MM.1S (cell line): ENCODE measurements around the gene RGS16.

Experiments
- CTCF ChIP-seq: fragments of 300-600 bp; sonication (generic); IDR thresholded peaks from 2 replicates; pipeline ENCODE4 v1.5.1; 2016; ENCODE audit warnings: antibody characterized with exemption, low read length, mixed read lengths
- EZH2 ChIP-seq: fragments of 300-600 bp; sonication (generic); optimal IDR thresholded peaks from 2 replicates; pipeline ENCODE3; 2017; ENCODE audit warnings: low read depth, mild to moderate bottlenecking, antibody characterized with exemption, low read length, mixed read lengths
- EZH2phosphoT487 ChIP-seq: fragments of 300-600 bp; sonication (generic); IDR thresholded peaks from 2 replicates; pipeline ENCODE4 v1.6.1; 2018; ENCODE audit warnings: antibody characterized with exemption, low read length

- TF ChIP-seq CTCF (no peak), EZH2 (no peak), EZH2phosphoT487 (no peak)
Measured at GRCh38 chr1:182634306-182635072, 30.3 kb upstream of the RGS16 start.
